Retinal pigment epithelial cell (primary cell): ENCODE data around the gene INAVA.

Experiments used
- DNase-seq: peaks from one replicate; pipeline ENCODE4 v3.0.0-alpha.2; 2010; ENCODE audit warnings: low read depth
- H3K4me3 ChIP-seq: 2 replicates; pipeline ENCODE4 v1.5.1; 2011; ENCODE audit warnings: mild to moderate bottlenecking, low read length, control low read depth, moderate library complexity
- CTCF ChIP-seq: conservative IDR thresholded peaks from 2 replicates; pipeline ENCODE4 v1.5.1; 2011; ENCODE audit warnings: low read depth, low read length, control low read depth, inconsistent platforms

The INAVA gene

DNA sequence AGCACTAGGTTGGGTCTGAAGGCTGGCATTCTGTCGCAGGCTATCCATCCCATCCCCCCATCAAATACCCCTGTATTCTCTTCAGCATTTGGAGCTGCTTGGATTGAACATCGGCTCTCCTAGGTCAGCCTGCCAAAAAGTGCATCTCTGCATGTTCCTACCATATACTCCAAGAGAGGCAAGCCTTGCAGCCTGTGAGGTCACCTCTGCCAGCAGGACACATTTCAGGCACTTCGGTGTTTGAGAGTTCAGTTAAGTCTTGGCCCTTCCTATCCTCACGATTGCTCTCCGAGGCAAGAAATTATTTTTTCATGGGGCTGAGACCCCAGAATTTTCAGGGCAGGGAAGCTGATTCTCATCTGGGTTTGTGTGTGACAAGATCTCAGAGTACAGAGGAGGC lies 19.3 kb upstream of the INAVA start:
- TF ChIP-seq CTCF, result no peak
- no peak for DNase-seq
- no peak overlapping the region for H3K4me3 ChIP-seq

DNA sequence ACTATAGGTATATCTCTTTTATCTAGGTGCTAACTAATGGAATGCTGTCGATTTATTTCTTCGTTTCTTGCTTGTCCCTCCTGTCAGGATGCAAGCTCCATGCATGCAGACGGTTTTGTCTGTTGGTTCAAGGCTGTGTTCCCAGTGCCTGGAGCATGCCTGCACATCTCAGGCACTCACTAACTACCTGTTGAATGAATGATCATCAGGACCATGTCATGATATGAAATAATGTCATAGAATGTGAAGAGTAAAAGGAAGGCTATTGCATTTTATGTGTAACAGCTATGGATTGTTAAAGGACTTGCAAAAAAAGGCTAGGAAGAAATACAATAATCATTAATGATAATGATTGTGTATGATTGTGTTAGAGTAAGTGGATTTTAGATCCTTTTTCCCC lies 17.7 kb upstream of the INAVA start:
- TF ChIP-seq CTCF, result no peak
- no peak for DNase-seq
- no peak overlapping the region for H3K4me3 ChIP-seq

- DNase-seq, result no peak
- no peak for TF ChIP-seq CTCF
- no peak overlapping the region for H3K4me3 ChIP-seq
Measured at GRCh38 chr1:200877839-200878551, 16.7 kb upstream of the INAVA start.

- DNase-seq, result no peak
- no peak for TF ChIP-seq CTCF
- no peak overlapping the region for H3K4me3 ChIP-seq
Measured at GRCh38 chr1:200880212-200880611, 14.5 kb upstream of the INAVA start.

GRCh38 chr1:200883118-200883517 lies 11.6 kb upstream of the INAVA start:
- DNase-seq, result no peak
- TF ChIP-seq CTCF, result no peak

GRCh38 chr1:200885623-200886402 lies 8.9 kb upstream of the INAVA start:
- H3K4me3 ChIP-seq, result no peak overlapping the region
- DNase-seq, result no peak
- no peak for TF ChIP-seq CTCF

More at GRCh38 chr1:200883118-200883517, 11.6 kb upstream of the INAVA start:
- no peak overlapping the region for H3K4me3 ChIP-seq

GRCh38 chr1:200886594-200886993 lies 8.1 kb upstream of the INAVA start:
- TF ChIP-seq CTCF, result no peak
- DNase-seq, result no peak
- H3K4me3 ChIP-seq, result no peak overlapping the region
